Keratinocyte (primary cell): ENCODE data around the gene RNF13.

ENCODE experiments used
- EZH2 ChIP-seq: IDR thresholded peaks from one replicate; pipeline ENCODE4 v1.6.1; 2012; ENCODE audit warnings: inconsistent platforms, mild to moderate bottlenecking, low read length, moderate library complexity
- TF ChIP-seq, protein P1 (sequence below), 3 experiments: IDR thresholded peaks in 1 of 3; conservative IDR thresholded peaks in 1 of 3; optimal IDR thresholded peaks in 1 of 3; 2 replicates in 2 of 3; 3 replicates in 1 of 3; pipeline versions ENCODE3 to v1.5.1; 2011; ENCODE audit warnings: low read length in 3 of 3, mild to moderate bottlenecking in 3 of 3, moderate library complexity in 2 of 3, control low read depth in 1 of 3, inconsistent platforms in 1 of 3; ENCODE audit not compliant: insufficient read depth in 2 of 3; ENCODE audit errors: extremely low read depth in 1 of 3

DNA sequence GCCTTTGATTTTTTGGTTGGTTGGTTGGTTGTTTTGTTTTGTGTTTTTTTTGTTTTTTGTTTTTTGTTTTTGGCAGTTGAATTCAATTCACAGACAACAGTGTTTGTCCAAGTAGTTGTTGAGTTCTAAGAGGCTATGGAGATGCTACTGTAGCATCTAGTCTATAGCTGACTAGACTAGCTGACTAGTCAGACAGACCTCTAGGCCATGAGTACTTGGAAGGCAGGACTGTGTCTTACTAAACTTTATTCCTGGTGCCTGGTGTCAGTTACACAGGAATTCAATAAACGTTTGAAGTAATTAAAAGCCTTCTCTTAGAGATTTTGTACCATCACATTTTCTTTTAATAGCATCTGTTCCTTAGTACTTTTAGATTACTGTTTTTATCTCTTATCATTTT lies 35.7 kb downstream of the RNF13 start:
- TF ChIP-seq, protein P1, sequence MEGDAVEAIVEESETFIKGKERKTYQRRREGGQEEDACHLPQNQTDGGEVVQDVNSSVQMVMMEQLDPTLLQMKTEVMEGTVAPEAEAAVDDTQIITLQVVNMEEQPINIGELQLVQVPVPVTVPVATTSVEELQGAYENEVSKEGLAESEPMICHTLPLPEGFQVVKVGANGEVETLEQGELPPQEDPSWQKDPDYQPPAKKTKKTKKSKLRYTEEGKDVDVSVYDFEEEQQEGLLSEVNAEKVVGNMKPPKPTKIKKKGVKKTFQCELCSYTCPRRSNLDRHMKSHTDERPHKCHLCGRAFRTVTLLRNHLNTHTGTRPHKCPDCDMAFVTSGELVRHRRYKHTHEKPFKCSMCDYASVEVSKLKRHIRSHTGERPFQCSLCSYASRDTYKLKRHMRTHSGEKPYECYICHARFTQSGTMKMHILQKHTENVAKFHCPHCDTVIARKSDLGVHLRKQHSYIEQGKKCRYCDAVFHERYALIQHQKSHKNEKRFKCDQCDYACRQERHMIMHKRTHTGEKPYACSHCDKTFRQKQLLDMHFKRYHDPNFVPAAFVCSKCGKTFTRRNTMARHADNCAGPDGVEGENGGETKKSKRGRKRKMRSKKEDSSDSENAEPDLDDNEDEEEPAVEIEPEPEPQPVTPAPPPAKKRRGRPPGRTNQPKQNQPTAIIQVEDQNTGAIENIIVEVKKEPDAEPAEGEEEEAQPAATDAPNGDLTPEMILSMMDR (optimal IDR thresholded peaks at IDR 0.05 in 1 of 3, IDR thresholded peaks at IDR 0.05 in 1 of 3, conservative IDR thresholded peaks at IDR 0.05 in 1 of 3; ENCODE audit: extremely low read depth in 1 of 3, insufficient read depth in 2 of 3, low read length in 3 of 3), result no peak
- no peak for TF ChIP-seq EZH2
